ENCODE data around the gene TGFB2. TPM values are rescaled to one million over a fixed set of nuclear protein-coding genes. Genes with fewer than 3 reads are reported as not detected.

The TGFB2 gene
- total and polyA plus RNA-seq, 2 donors (not counting 3 experiments of a cell fraction or from before 2014, with no cell fraction given): 21.2 to 43.5 TPM

DNA sequence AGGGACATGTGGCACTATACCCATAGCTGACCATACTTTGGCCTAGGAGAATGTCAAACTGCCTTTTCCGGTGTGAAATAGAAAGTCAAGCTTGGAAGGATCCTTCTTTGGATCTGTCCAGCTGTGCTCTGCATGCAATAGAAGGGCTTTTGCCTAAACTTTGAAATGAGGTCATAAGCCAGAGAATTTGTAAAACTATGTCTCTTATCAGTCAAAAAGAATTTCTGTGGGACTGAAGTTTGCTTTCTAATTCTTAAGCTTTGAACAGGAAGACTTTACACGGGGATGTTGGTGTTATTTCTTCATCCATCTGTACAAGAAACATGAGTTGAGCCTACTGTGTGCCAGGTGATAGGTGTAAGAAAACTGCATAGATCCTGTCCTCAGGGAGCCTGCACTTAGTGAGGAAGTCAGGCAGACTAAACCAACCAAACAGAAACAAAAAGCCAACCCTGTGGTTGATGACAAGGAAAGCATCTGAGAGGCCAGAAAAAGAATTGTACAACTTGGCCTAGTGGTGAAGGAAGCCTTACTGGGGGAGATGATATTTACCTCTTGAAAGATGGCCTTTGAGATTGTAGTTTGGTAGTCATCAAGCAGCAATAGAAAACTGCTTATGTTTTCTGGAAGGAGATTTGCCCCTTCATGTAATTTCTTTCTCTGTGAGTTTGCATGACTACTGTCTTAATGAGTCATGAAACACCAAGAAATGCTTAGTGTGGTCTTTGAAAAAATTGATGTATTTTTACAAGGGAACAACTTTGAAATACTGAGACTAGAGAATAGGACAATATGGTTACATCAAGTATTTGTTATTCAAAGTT is 24.8 kb downstream of the TGFB2 start:
- Histone ChIP-seq H3K4me1 (ENCODE audit: control insufficient read depth, extremely low read depth, insufficient read depth, low read length) (peaks cover 15% of the 10 kb centered on the region), H3K4me3 (replicated peaks in 1 of 3; ENCODE audit: insufficient read depth in 1 of 3, low read depth in 1 of 3, low read length in 3 of 3) (no peak overlapping the region), H3K27me3 (ENCODE audit: control insufficient read depth in 2 of 2, insufficient read depth in 2 of 2, low read length in 2 of 2) (no peaks in the 10 kb centered on the region), H4K20me1 (replicated peaks; ENCODE audit: control insufficient read depth, extremely low read depth, insufficient read depth, low read length) (no peaks in the 10 kb centered on the region), H3K9me3 (replicated peaks; ENCODE audit: control insufficient read depth, insufficient read depth, low read length) (no peaks in the 10 kb centered on the region), H3K4me2 (ENCODE audit: insufficient read depth, low read length) (no peak overlapping the region), H3K9ac (replicated peaks; ENCODE audit: extremely low read depth, insufficient read depth, low read length) (no peak overlapping the region), H3K79me2 (ENCODE audit: control insufficient read depth, insufficient read depth, low read length) (no peaks in the 10 kb centered on the region), H3K27ac (ENCODE audit: insufficient read depth, low read depth, low read length) (no peak overlapping the region), H2AFZ (ENCODE audit: low read depth, low read length) (no peak overlapping the region), H3K36me3 (ENCODE audit: control insufficient read depth in 2 of 2, extremely low read depth in 1 of 2, insufficient read depth in 2 of 2, low read length in 2 of 2) (no peaks in the 10 kb centered on the region), H3K9me1 (replicated peaks; ENCODE audit: control insufficient read depth, extremely low read depth, insufficient read depth, low read length) (no peaks in the 10 kb centered on the region)
- no TSS peak for BruUV-seq (replicated peaks)
- dilution Hi-C loops (cut with MboI; ENCODE audit: extremely low pct_ligation_motif_present, low sequenced_read_pairs) (no loop called here), intact Hi-C loops (cut with micrococcal nuclease) (no loop called here)
- DNase-seq (ENCODE audit: low read depth, low spot score): no peak
- no peak for FAIRE-seq
- POLR2A ChIA-PET: no interaction called here
- CTCF ChIA-PET: interaction anchor here (0.6 kb wide), 1 partner anchor 21 kb away, joined by 4 read pairs; no protein-coding TSS in a partner anchor
- TF ChIP-seq FOS (IDR thresholded peaks at IDR 0.05; ENCODE audit: borderline replicate concordance, insufficient read depth, low read length) (peak; percentile 58), JUN (IDR thresholded peaks at IDR 0.05; ENCODE audit: borderline replicate concordance, insufficient read depth, insufficient read length, low read depth) (no peak)

DNA sequence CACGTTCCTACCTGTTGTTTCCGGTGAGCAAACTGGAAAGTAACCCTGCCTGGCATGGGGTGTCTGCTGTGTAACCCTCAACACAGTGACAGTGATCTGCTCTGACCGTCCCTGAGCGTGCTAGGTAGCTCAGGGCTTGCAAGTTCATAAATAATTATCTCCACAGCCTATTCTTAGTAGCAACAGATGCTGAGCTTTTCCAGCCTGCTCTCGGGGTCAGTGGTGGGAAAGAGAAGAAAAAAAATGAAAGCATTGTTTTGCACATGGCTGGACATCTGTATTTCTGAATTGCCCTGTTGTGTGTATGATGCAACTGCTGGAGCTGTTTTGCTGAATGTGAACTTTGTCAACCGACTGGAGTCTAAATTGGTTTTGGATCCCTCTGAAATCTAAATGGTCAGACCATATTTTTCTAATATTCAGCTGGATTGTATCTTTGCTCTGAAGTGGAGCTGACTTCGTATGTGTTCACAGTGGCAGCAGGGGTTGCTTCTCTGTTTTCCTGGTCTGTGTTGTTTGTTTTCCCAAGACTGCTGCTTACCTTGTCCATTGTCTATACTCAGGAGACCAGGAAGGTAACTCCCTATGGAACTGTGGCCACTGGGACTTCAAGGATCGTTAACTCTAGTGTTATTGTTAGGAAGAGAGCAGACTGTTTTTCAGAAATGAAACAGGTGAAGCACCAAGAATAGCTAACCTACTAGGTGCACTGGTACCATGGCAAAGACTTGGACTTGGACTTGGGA is 27.0 kb downstream of the TGFB2 start:
- Histone ChIP-seq H3K79me2 (ENCODE audit: control insufficient read depth, insufficient read depth, low read length) (no peaks in the 10 kb centered on the region), H3K4me1 (ENCODE audit: control insufficient read depth, extremely low read depth, insufficient read depth, low read length) (peaks cover 35% of the 10 kb centered on the region), H3K9ac (replicated peaks; ENCODE audit: extremely low read depth, insufficient read depth, low read length) (no peak overlapping the region), H3K9me3 (replicated peaks; ENCODE audit: control insufficient read depth, insufficient read depth, low read length) (no peaks in the 10 kb centered on the region), H3K4me2 (ENCODE audit: insufficient read depth, low read length) (no peak overlapping the region), H4K20me1 (replicated peaks; ENCODE audit: control insufficient read depth, extremely low read depth, insufficient read depth, low read length) (no peaks in the 10 kb centered on the region), H3K27ac (ENCODE audit: insufficient read depth, low read depth, low read length) (no peak overlapping the region), H2AFZ (ENCODE audit: low read depth, low read length) (no peak overlapping the region), H3K4me3 (replicated peaks in 1 of 3; ENCODE audit: insufficient read depth in 1 of 3, low read depth in 1 of 3, low read length in 3 of 3) (no peak overlapping the region), H3K36me3 (ENCODE audit: control insufficient read depth in 2 of 2, extremely low read depth in 1 of 2, insufficient read depth in 2 of 2, low read length in 2 of 2) (no peaks in the 10 kb centered on the region), H3K27me3 (ENCODE audit: control insufficient read depth in 2 of 2, insufficient read depth in 2 of 2, low read length in 2 of 2) (no peaks in the 10 kb centered on the region), H3K9me1 (replicated peaks; ENCODE audit: control insufficient read depth, extremely low read depth, insufficient read depth, low read length) (no peaks in the 10 kb centered on the region)
- intact Hi-C loops (cut with micrococcal nuclease): no loop called here
- ChIA-PET CTCF (interaction anchor here (0.5 to 1.9 kb wide), 4 partner anchors 9 to 493 kb away, joined by 3 to 5 read pairs (median 4); no protein-coding TSS in a partner anchor), POLR2A (no interaction called here)
- dilution Hi-C loops (cut with MboI; ENCODE audit: extremely low pct_ligation_motif_present, low sequenced_read_pairs): no loop called here
- FAIRE-seq (no peak), DNase-seq (ENCODE audit: low read depth, low spot score) (peak; percentile 75)
- no TSS peak for BruUV-seq (replicated peaks)
- TF ChIP-seq, protein P1, sequence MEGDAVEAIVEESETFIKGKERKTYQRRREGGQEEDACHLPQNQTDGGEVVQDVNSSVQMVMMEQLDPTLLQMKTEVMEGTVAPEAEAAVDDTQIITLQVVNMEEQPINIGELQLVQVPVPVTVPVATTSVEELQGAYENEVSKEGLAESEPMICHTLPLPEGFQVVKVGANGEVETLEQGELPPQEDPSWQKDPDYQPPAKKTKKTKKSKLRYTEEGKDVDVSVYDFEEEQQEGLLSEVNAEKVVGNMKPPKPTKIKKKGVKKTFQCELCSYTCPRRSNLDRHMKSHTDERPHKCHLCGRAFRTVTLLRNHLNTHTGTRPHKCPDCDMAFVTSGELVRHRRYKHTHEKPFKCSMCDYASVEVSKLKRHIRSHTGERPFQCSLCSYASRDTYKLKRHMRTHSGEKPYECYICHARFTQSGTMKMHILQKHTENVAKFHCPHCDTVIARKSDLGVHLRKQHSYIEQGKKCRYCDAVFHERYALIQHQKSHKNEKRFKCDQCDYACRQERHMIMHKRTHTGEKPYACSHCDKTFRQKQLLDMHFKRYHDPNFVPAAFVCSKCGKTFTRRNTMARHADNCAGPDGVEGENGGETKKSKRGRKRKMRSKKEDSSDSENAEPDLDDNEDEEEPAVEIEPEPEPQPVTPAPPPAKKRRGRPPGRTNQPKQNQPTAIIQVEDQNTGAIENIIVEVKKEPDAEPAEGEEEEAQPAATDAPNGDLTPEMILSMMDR (IDR thresholded peaks at IDR 0.05; ENCODE audit: extremely low read depth in 1 of 2, insufficient read depth in 1 of 2, low read depth in 1 of 2, low read length in 2 of 2): no peak
- TF ChIP-seq POLR2AphosphoS5 (IDR thresholded peaks at IDR 0.05; ENCODE audit: insufficient read depth, low read depth, low read length) (no peak), GATA2 (IDR thresholded peaks at IDR 0.05; ENCODE audit: insufficient read depth, insufficient read length, low read depth, low read length) (no peak), MYC (IDR thresholded peaks at IDR 0.05; ENCODE audit: low read depth, low read length) (no peak), POLR2A (IDR thresholded peaks at IDR 0.05; ENCODE audit: low read depth, low read length) (no peak), FOS (IDR thresholded peaks at IDR 0.05; ENCODE audit: borderline replicate concordance, insufficient read depth, low read length) (no peak), EZH2 (IDR thresholded peaks at IDR 0.05; ENCODE audit: borderline replicate concordance, low read depth, low read length, severe bottlenecking) (no peak), JUN (IDR thresholded peaks at IDR 0.05; ENCODE audit: borderline replicate concordance, insufficient read depth, insufficient read length, low read depth) (no peak)
- TF ChIP-seq, protein P2, sequence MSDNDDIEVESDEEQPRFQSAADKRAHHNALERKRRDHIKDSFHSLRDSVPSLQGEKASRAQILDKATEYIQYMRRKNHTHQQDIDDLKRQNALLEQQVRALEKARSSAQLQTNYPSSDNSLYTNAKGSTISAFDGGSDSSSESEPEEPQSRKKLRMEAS (IDR thresholded peaks at IDR 0.05; ENCODE audit: insufficient read depth, insufficient read length): no peak
